HG03442 (cell line): ENCODE results near the gene CELA1.
"Not testable (repeated sequence)": the region's sequence is repeated elsewhere in the genome, so short reads cannot be mapped to it uniquely, and the experiment has no call there.

Experiments used
- ATAC-seq: cut with Tn5 transposase; IDR thresholded peaks from one replicate; pipeline ENCODE4 v1.9.1; 2021; ENCODE audit warnings: mild to moderate bottlenecking, moderate library complexity; ENCODE audit not compliant: unreplicated experiment

CELA1 gene

GRCh38 chr12:51320695-51321320 lies 25.7 kb downstream of the CELA1 start:
- no peak for ATAC-seq

- ATAC-seq = no peak
Measured at GRCh38 chr12:51320311-51320694, 26.2 kb downstream of the CELA1 start.

GRCh38 chr12:51318846-51319599 lies 27.5 kb downstream of the CELA1 start:
- ATAC-seq = no peak

GRCh38 chr12:51318057-51318806 lies 28.2 kb downstream of the CELA1 start:
- ATAC-seq = not testable (repeated sequence)

GRCh38 chr12:51311389-51311788 lies 35.1 kb downstream of the CELA1 start:
- no peak for ATAC-seq

GRCh38 chr12:51307655-51308593 lies 38.6 kb downstream of the CELA1 start:
- no peak for ATAC-seq

- no peak for ATAC-seq
Measured at GRCh38 chr12:51306507-51306906, 40.0 kb downstream of the CELA1 start.

GRCh38 chr12:51300768-51301167 lies 45.7 kb downstream of the CELA1 start:
- not testable (repeated sequence) for ATAC-seq

GRCh38 chr12:51295651-51296050 lies 50.8 kb downstream of the CELA1 start:
- ATAC-seq = no peak

GRCh38 chr12:51294097-51294496 lies 52.4 kb downstream of the CELA1 start:
- not testable (repeated sequence) for ATAC-seq

- no peak for ATAC-seq
Measured at GRCh38 chr12:51293696-51294095, 52.8 kb downstream of the CELA1 start.

- not testable (repeated sequence) for ATAC-seq
Measured at GRCh38 chr12:51291603-51292513, 54.6 kb downstream of the CELA1 start.

GRCh38 chr12:51285843-51286242 lies 60.6 kb downstream of the CELA1 start:
- no peak for ATAC-seq

GRCh38 chr12:51281202-51281924 lies 65.1 kb downstream of the CELA1 start:
- no peak for ATAC-seq
